ENCODE results near the gene CD164L2.

CD164L2 gene

GRCh38 chr1:27363766-27364695 lies 19.1 kb downstream of the CD164L2 start:
- DNase-seq = no peak

GRCh38 chr1:27361553-27361952 lies 21.6 kb downstream of the CD164L2 start:
- DNase-seq = no peak

- no peak for DNase-seq
Measured at GRCh38 chr1:27361044-27361402, 22.1 kb downstream of the CD164L2 start.

GRCh38 chr1:27360159-27361043 lies 22.7 kb downstream of the CD164L2 start:
- DNase-seq = peak in 2 of 4 experiments; percentile 50 to 52

GRCh38 chr1:27359822-27360158 lies 23.3 kb downstream of the CD164L2 start:
- DNase-seq = no peak

GRCh38 chr1:27358928-27359313 lies 24.2 kb downstream of the CD164L2 start:
- no peak for DNase-seq

- DNase-seq = no peak
Measured at GRCh38 chr1:27358038-27358927, 24.9 kb downstream of the CD164L2 start.

- DNase-seq = peak; percentile 75 to 84 (median 80)
Measured at GRCh38 chr1:27357281-27358037, 25.7 kb downstream of the CD164L2 start.

GRCh38 chr1:27356619-27357280 lies 26.4 kb downstream of the CD164L2 start:
- no peak for DNase-seq

GRCh38 chr1:27356277-27356618 lies 26.9 kb downstream of the CD164L2 start:
- DNase-seq = peak in 1 of 4 experiments; percentile 26

- no peak for DNase-seq
Measured at GRCh38 chr1:27355683-27356082, 27.4 kb downstream of the CD164L2 start.

GRCh38 chr1:27353629-27354028 lies 29.5 kb downstream of the CD164L2 start:
- DNase-seq = no peak

GRCh38 chr1:27353166-27353565 lies 30.0 kb downstream of the CD164L2 start:
- no peak for DNase-seq

- no peak for DNase-seq
Measured at GRCh38 chr1:27351541-27352107, 31.5 kb downstream of the CD164L2 start.

GRCh38 chr1:27350663-27351540 lies 32.2 kb downstream of the CD164L2 start:
- no peak for DNase-seq

- DNase-seq = peak; percentile 33 to 72 (median 51)
Measured at GRCh38 chr1:27349784-27350662, 33.1 kb downstream of the CD164L2 start.

GRCh38 chr1:27348861-27349783 lies 34.0 kb downstream of the CD164L2 start:
- DNase-seq = peak in 1 of 4 experiments; percentile 45

Data from suppressor macrophage (primary cell).